Ramos (cell line): Measurements from ENCODE around the gene CHD3.

Experiments used
- in situ Hi-C: fragments of 300-500 bp; cut with MboI; formaldehyde crosslinking; loops from one replicate; pipeline ENCODE4 v1.14.3; 2022; ENCODE audit warnings: low sequenced_read_pairs; ENCODE audit not compliant: unreplicated experiment

CHD3 gene

DNA sequence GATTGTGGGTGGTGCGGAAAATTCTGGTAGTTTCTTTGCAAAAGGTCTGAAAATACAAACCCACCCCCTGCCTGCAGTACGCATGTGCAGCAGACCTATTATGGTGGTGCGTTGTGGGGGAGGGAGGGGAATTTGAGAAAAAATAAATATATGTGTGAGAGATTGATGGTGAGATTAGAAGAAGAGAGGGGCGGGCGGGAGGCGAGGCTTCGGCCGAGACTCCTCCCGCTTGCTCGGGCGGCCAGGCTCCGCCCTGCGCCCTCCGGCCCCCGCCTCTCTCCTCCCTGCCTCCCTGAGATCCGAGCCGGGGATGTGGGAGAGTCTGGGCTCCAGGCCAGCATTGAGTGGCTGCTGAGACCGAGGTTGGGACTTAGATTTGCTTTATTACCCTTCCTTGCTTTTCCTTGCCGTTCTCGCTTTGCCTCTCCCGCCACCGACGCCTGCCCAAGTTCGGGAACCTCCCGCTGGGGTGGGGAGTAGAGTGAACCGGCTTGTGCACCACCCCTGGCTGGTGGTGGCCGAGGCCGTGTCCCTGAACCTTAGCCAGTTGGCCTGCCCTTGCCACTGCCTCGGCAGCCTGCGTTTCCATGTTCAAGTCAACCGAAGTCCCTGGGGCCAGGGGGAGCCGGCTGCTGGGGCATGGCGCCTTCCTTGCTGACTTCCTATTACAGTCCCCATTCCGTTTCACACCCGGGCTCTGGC lies 956 bp upstream of the CHD3 start:
- in situ Hi-C loops: no loop called here

DNA sequence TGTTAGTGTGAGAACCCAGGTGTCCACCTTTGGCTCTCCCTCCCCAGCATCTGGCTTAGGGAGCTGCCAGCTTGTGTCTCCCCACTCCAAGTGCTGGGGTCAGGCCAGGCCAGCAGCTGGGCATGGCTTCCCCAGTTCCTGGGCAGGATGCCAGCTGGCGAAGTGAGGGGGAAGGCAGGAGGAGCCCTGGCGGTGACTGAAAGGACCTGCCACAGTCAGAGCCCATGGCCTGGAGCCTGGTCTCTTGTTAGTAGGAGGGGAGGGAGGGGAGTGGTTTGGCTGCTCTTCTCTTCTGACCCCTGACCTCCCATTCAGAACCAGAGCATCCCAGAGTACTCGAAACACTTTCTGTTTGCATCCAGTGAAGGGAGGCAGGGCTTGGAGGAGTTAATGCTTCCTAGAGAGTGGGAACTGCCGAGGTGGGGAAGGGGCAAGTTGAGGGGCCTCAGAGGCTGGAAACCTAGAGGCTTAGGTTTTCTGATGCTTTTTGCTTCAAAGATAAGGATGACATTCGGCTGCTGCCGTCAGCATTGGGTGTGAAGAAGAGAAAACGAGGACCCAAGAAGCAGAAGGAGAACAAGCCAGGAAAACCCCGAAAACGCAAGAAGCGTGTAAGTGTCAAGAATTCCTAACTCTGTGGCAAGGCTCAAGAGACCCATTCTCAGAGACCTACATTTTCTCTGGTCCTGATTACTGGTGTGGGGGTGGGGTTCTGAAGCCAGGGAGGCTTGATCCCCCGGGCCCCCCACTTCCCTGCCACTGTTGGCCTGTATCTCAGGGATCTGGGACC lies 772 bp downstream of the CHD3 start:
- in situ Hi-C loops: no loop called here

- in situ Hi-C loops: no loop called here
Observed at GRCh38 chr17:7893187-7893880, 4.7 kb downstream of the CHD3 start.

DNA sequence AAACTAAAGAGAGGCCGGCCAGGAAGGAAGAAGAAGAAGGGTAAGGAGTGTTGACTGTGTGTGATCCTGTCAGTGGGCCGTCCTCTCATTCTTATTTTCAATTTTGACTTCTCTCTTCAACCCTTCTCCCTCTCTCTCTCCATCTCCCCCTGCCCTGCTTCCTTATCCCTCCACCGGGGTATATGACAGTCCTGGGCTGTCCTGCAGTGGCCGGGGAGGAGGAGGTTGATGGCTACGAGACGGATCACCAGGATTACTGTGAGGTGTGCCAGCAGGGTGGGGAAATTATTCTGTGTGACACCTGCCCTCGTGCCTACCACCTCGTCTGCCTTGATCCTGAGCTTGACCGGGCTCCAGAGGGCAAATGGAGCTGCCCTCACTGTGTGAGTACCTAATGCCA lies 5.6 kb downstream of the CHD3 start:
- in situ Hi-C loops: no loop called here

- in situ Hi-C loops: no loop called here
Observed at GRCh38 chr17:7894866-7895265, 6.3 kb downstream of the CHD3 start.

GRCh38 chr17:7897090-7897489 lies 8.5 kb downstream of the CHD3 start:
- in situ Hi-C loops: no loop called here

DNA sequence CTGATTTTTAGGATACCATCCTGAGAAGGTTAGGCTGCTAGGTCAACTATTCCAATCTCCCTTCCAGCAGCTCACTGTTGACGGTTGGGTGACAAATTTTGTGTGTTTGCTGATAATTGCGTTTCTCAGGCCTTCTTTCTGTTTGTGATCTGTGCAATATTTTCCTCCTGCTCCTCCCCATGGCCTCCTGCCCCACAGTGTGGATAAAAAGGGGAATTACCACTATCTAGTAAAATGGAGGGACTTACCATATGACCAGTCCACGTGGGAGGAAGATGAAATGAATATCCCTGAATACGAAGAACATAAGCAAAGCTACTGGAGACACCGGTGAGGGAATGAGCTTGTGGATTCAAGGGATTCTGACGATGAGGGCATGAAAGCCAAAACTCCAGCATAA lies 9.2 kb downstream of the CHD3 start:
- in situ Hi-C loops: no loop called here

DNA sequence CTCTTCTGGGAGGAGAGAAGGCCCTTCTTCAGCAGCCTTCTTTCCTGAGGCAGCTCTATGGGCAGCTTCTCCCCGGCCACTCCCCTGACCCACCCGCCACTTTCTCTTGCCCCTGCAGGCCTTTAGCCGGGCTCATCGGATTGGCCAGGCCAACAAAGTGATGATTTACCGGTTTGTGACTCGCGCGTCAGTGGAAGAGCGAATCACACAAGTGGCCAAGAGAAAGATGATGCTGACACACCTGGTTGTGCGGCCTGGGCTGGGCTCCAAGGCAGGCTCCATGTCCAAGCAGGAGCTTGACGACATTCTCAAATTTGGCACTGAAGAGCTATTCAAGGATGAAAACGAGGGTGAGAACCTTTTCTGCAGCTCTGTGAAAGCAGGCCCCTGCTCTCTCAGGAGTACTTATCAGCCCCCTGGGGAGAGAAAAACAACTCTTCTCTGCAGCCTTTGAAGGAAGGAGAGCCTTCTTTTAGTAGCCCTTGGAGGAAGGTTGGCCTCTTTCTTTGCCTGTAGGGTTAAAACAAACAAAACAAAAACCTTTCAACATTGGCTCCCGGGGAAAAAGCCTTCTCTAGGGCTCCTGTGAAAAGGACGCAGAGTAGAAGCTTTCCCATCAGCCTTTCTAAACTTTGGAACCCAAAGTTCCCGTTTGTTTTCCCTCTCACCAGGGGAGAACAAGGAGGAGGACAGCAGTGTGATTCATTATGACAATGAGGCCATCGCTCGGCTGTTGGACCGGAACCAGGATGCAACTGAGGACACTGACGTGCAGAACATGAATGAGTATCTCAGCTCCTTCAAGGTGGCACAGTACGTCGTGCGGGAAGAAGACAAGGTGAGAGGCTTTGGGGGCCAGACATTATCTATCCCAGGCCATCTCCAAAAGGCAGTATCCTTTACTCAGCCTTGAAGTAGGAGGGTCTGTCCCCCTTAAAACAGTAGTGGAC lies 14.8 kb downstream of the CHD3 start:
- in situ Hi-C loops: no loop called here

- in situ Hi-C loops: no loop called here
Observed at GRCh38 chr17:7909089-7909488, 20.5 kb downstream of the CHD3 start.

- in situ Hi-C loops: loop anchor here (10.0 kb wide), 1 partner anchor 75 kb away; no protein-coding TSS in a partner anchor
Observed at GRCh38 chr17:7910281-7910680, 21.7 kb downstream of the CHD3 start.

GRCh38 chr17:7910711-7911110 lies 22.1 kb downstream of the CHD3 start:
- in situ Hi-C loops: loop anchor here (10.0 kb wide), 1 partner anchor 74 kb away; no protein-coding TSS in a partner anchor

DNA sequence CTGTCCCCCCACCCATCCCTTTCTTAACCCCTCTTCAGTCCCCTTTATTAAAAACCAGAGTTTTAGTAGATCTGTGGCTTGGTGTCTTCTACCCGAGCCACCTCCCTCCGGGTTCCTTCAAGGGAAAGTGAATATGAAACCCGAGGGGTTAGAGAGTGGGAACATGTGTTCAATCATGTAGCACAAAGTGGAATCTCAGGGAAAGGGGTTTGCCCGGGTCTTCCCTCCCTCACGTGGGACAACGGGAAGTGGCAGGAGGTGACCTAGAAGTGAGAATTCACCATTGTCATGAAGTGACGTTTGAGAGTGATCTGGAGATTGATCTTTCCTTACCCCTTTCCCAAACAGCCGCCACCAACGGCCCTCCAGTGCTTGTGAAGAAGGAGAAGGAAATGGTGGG lies 22.5 kb downstream of the CHD3 start:
- in situ Hi-C loops: loop anchor here (10.0 kb wide), 1 partner anchor 74 kb away; no protein-coding TSS in a partner anchor

DNA sequence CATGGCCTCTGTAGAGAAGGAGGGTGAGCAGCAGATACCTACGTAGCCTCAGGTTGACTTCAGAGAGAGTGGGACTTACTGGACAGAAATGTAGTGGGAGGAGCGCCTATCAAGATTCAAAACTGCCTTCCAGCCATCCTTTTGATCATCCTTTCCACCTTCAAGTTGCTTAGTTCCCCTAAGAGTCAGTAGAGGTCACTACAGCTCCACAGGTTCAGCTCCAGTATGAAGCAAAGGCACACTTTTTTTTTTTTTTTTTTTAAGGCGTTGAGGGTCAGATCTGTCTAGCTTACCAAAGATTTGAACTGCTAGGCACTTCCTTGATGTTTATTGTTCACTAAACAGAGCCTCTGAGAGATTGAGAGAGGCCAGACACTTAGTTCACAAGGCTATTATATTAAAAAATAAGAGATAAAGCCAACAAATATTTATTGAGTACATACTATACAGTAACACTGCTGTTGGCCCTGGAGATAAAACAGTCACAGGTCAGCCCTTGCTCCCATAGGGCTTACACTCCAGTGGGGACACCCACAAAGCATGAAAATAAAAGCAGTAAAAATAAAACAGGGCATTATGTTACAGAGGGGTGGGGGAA lies 24.4 kb downstream of the CHD3 start:
- in situ Hi-C loops: loop anchor here (10.0 kb wide), 1 partner anchor 72 kb away; no protein-coding TSS in a partner anchor

DNA sequence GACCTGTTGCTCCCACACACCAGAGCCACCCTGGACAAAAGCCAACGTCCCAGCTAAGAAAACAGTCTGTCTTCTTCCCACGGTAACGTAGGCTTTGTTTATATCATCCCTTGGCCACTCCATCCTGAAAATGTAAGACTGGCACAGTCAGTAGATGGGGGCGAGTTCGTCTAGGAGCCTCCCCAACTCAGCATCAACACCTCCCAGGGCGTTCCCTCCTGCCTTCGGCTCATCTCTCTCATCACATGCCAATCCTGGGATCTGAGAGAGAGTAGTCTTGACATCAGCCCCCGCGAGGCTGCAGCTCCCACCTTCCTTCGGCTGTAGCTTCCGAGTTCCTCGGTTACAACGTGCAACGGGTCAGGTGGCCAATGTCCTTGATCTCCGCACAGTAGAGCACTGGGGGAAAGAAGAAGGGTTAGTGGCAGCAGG lies 26.6 kb downstream of the CHD3 start:
- in situ Hi-C loops: loop anchor here (10.0 kb wide), 1 partner anchor 70 kb away; no protein-coding TSS in a partner anchor

DNA sequence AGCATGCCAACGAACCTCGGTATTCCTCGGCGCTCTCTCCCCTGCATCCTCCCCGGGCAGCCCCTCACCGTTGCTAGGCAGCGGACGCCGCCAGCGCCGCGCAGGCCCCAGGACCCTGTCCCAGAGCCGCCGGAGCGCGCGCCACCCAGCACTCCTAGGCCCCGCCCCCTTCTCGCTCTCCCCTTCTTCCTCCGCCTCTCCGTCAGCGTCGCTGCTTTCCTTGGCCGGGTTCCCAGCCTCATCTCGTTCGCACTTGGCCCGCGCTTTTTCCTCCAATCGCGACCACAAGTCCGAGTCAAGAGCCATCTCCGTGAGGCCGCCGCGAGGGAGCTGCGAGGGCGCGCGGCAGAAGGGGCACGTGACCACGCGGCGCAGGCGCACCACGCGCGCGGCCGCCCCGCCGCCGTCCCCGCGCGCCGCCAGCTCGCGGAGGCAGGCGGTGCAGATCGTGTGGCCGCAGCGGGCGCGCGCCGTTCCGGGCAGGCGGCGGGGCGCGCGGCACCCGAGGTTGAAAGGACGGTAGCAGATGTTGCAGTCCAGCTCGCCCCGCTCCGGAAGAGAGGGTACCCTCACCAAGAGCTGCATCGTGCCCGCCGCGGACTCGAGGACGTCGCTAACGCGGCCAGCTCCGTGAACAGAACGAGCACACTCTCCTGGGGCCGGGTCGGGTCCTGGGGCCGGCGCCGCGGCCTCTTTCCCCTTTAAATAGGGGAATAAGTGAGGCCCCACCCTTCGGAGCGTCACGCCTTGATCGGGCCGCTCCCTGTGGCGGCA lies 27.2 kb downstream of the CHD3 start, which contains the start of gene RNF227:
TSS of gene RNF227 (minus strand) at position 679 of the 774 bp plus-strand sequence. CDS start at position 585, 94 bp downstream.
- in situ Hi-C loops: loop anchor here (10.0 kb wide), 1 partner anchor 69 kb away; no protein-coding TSS in a partner anchor

- in situ Hi-C loops: loop anchor here (10.0 kb wide), 1 partner anchor 68 kb away; no protein-coding TSS in a partner anchor
Observed at GRCh38 chr17:7916385-7916682, 27.7 kb downstream of the CHD3 start.

GRCh38 chr17:7916808-7917207 lies 28.2 kb downstream of the CHD3 start:
- in situ Hi-C loops: loop anchor here (10.0 kb wide), 1 partner anchor 68 kb away; no protein-coding TSS in a partner anchor

DNA sequence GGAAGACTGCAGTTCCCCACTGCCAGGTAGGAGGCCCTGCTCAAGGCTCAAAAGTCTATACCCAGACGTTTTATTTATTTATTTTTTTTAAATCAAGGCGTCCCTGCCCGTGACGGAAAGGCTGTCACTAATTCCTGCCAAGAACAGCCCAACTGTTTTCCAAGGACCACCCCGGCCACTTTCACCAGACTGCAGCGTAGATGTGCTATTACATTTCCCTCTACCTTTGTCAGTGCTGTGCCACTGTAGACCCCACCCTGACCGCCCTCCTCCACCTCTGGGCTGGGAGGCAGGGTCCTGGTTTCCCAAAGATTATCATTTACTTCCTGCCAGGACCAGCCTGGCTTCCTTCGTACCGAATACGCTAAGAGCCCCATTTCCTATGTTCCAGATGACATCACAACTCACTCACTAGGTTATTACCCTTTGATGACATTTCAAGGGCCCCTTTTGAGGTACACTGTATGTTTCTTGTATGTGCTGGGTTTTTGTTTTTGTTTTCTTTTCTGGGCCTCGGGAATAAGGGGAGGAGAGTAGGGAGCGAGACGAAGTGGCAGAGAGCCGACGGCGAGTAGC lies 33.8 kb downstream of the CHD3 start:
- in situ Hi-C loops: no loop called here
